ENCODE data around the gene EYA4. TPM values are rescaled to one million over a fixed set of nuclear protein-coding genes. Genes with fewer than 3 reads are reported as not detected.

The EYA4 gene
- total RNA-seq, 1 donor from 2014 or later = 0.40 TPM

DNA sequence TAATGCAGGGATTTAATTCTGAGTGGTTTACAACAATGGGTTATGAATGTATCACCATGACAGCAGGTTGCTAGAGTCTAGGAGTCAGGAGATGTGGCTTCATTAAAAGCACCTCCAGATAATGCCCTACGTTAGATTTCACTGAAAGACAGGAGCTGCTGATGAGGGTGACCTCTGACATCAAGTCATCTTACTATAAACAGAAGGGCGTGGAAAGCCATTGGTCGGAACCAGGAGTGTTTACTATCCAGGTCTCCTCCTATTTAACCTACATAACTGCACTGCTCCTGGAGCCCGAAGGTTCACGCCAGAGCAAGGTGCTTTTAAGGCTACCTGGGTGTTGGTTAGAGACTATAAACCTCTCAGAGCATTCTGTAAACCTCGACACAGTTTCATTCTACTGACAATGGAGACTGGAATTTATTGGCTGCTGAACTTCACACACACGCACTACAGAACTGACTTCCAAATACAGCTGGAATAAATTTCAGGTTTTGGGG is 128.7 kb downstream of the EYA4 start:
- ChIA-PET CTCF (no interaction called here), POLR2A (no interaction called here)
- Mint-ChIP-seq H3K27ac (no peak overlapping the region), H3K9me3 (no peaks in the 10 kb centered on the region), H3K4me3 (no peak overlapping the region), H3K4me1 (no peaks in the 10 kb centered on the region), H3K27me3 (peaks cover 4% of the 10 kb centered on the region), H3K36me3 (ENCODE audit: low read depth) (no peaks in the 10 kb centered on the region)
- TF ChIP-seq, protein P1, sequence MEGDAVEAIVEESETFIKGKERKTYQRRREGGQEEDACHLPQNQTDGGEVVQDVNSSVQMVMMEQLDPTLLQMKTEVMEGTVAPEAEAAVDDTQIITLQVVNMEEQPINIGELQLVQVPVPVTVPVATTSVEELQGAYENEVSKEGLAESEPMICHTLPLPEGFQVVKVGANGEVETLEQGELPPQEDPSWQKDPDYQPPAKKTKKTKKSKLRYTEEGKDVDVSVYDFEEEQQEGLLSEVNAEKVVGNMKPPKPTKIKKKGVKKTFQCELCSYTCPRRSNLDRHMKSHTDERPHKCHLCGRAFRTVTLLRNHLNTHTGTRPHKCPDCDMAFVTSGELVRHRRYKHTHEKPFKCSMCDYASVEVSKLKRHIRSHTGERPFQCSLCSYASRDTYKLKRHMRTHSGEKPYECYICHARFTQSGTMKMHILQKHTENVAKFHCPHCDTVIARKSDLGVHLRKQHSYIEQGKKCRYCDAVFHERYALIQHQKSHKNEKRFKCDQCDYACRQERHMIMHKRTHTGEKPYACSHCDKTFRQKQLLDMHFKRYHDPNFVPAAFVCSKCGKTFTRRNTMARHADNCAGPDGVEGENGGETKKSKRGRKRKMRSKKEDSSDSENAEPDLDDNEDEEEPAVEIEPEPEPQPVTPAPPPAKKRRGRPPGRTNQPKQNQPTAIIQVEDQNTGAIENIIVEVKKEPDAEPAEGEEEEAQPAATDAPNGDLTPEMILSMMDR (IDR thresholded peaks at IDR 0.05) = no peak
- DNase-seq (no peak), ATAC-seq (ENCODE audit: low read depth) (no peak)
- intact Hi-C loops (cut with micrococcal nuclease) = no loop called here

DNA sequence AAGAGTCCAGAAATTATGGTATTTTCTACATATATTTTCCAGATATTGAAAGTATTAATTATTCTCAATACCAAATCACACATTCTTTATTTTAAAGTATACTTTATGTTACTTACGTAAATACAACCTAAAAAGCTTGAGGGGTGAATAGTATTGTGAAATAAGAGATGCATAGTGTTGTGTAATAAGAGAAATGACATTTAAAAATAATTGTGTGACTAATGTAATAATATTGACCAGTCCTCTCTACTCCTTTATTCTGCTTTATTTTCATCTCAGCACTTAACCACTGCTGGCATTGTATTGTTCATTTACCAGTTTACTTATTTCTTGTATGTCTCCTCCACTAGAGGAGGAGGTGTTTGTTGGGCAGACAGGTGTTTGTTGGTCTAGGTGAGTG is 135.6 kb downstream of the EYA4 start:
- no peak for DNase-seq
- POLR2A ChIA-PET = no interaction called here

DNA sequence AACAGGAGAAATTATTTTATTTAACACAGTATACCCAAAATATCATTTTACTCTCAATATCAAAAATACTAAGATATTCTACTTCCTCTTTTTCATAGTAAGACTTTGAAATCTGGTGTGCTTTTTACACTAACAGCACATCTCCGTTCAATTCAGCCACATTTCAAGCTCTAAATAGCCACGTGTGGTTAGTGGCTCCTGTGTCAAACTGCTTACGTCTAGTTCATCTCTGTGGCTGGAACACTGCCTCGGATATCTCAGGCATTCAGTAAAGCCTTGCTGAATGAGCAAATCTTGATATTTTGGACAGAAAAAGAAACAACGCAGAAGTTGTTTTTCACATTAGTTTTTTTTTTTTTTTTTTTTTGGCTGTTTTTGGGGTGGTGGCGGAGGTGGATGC is 136.1 kb downstream of the EYA4 start:
- Mint-ChIP-seq H3K36me3 (ENCODE audit: low read depth) (no peaks in the 10 kb centered on the region), H3K4me3 (no peak overlapping the region), H3K4me1 (no peaks in the 10 kb centered on the region), H3K9me3 (no peaks in the 10 kb centered on the region), H3K27ac (no peak overlapping the region), H3K27me3 (no peaks in the 10 kb centered on the region)
- TF ChIP-seq, protein P1 (IDR thresholded peaks at IDR 0.05) = no peak
- intact Hi-C loops (cut with micrococcal nuclease) = no loop called here
- DNase-seq = no peak
- POLR2A ChIA-PET = no interaction called here
- CTCF ChIA-PET = no interaction called here
- ATAC-seq (ENCODE audit: low read depth) = no peak

More for the DNA sequence above, 135.6 kb downstream of the EYA4 start:
- Mint-ChIP-seq H3K4me1 (no peaks in the 10 kb centered on the region), H3K36me3 (ENCODE audit: low read depth) (no peaks in the 10 kb centered on the region), H3K9me3 (no peaks in the 10 kb centered on the region), H3K27me3 (no peaks in the 10 kb centered on the region), H3K27ac (no peak overlapping the region), H3K4me3 (no peak overlapping the region)
- CTCF ChIA-PET = no interaction called here
- TF ChIP-seq, protein P1 (IDR thresholded peaks at IDR 0.05) = no peak
- ATAC-seq (ENCODE audit: low read depth) = no peak
- intact Hi-C loops (cut with micrococcal nuclease) = no loop called here

DNA sequence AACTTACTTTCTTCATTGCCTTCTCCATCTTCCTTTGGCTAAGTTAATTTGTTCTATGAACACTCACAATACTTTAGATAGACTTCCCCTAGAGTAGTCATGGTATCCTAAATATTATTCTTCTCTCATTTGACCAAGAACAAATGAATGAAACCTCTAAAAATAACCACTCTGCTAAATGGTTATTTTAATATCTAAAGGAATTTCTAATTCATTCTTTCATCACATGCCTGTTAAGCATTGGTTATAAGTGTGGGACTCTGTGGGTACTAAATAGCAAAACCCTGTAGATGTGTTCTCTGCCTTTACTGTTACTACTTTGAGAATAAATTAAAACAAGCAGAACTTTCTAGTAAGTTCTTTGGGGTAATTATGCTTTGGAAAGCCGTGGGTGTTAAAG is 138.9 kb downstream of the EYA4 start:
- Mint-ChIP-seq H3K27me3 (no peaks in the 10 kb centered on the region), H3K4me1 (no peaks in the 10 kb centered on the region), H3K4me3 (no peak overlapping the region), H3K9me3 (no peaks in the 10 kb centered on the region), H3K36me3 (ENCODE audit: low read depth) (no peaks in the 10 kb centered on the region), H3K27ac (no peak overlapping the region)
- DNase-seq (no peak), ATAC-seq (ENCODE audit: low read depth) (no peak)
- ChIA-PET CTCF (no interaction called here), POLR2A (no interaction called here)
- intact Hi-C loops (cut with micrococcal nuclease) = no loop called here
- TF ChIP-seq, protein P1 (IDR thresholded peaks at IDR 0.05) = no peak

DNA sequence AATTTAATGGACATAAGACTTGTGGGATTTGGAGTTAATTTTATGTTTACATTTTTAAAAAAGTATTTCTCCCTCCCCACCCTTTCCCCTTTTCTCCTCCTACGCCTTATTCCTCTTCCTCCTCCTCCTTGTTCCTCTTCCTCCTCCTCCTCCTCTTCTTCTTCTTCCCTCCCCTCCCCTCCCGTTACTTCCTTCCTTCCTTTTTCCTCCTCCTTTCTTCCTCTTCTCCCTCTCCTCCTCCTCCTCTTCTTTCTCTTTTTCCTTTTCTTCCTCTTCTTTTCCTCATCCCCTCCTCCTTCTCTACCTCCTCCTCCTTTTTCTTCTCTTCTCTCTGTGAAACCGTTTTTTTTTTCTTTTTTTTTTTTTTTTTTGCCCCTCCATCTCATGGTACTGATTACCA is 139.6 kb downstream of the EYA4 start:
- Mint-ChIP-seq H3K9me3 (no peaks in the 10 kb centered on the region), H3K4me1 (no peaks in the 10 kb centered on the region), H3K4me3 (no peak overlapping the region), H3K27me3 (no peaks in the 10 kb centered on the region), H3K27ac (no peak overlapping the region), H3K36me3 (ENCODE audit: low read depth) (no peaks in the 10 kb centered on the region)
- POLR2A ChIA-PET = no interaction called here
- intact Hi-C loops (cut with micrococcal nuclease) = no loop called here
- ATAC-seq (ENCODE audit: low read depth) = no peak
- TF ChIP-seq, protein P1 (IDR thresholded peaks at IDR 0.05) = no peak
- DNase-seq = no peak
- CTCF ChIA-PET = no interaction called here
